HG02678 (cell line): ENCODE results near the gene BMP6.

Experiments
- ATAC-seq: cut with Tn5 transposase; IDR thresholded peaks from one replicate; pipeline ENCODE4 v1.9.1; 2021; ENCODE audit warnings: mild to moderate bottlenecking, moderate library complexity; ENCODE audit not compliant: unreplicated experiment

Gene BMP6

GRCh38 chr6:7719364-7719850 is 6.5 kb upstream of the BMP6 start:
- ATAC-seq = no peak

- no peak for ATAC-seq
Observed at GRCh38 chr6:7720346-7720745, 5.6 kb upstream of the BMP6 start.

- no peak for ATAC-seq
Observed at GRCh38 chr6:7721649-7722048, 4.2 kb upstream of the BMP6 start.

- ATAC-seq = peak; percentile 34
Observed at GRCh38 chr6:7723041-7723447, 2.9 kb upstream of the BMP6 start.

- no peak for ATAC-seq
Observed at GRCh38 chr6:7723554-7723953, 2.3 kb upstream of the BMP6 start.

GRCh38 chr6:7725412-7725811 is 487 bp upstream of the BMP6 start:
- ATAC-seq = no peak

GRCh38 chr6:7726416-7727085 is 652 bp downstream of the BMP6 start:
- peak; percentile 23 for ATAC-seq

- no peak for ATAC-seq
Observed at GRCh38 chr6:7727086-7727945, 1.4 kb downstream of the BMP6 start.

- no peak for ATAC-seq
Observed at GRCh38 chr6:7727946-7728854, 2.3 kb downstream of the BMP6 start.

GRCh38 chr6:7728855-7729590 is 3.1 kb downstream of the BMP6 start:
- ATAC-seq = no peak

- ATAC-seq = no peak
Observed at GRCh38 chr6:7730001-7730783, 4.3 kb downstream of the BMP6 start.

GRCh38 chr6:7730784-7731227 is 4.9 kb downstream of the BMP6 start:
- ATAC-seq = no peak

GRCh38 chr6:7731294-7731693 is 5.4 kb downstream of the BMP6 start:
- ATAC-seq = no peak

- no peak for ATAC-seq
Observed at GRCh38 chr6:7732228-7732627, 6.3 kb downstream of the BMP6 start.

GRCh38 chr6:7734707-7735383 is 8.9 kb downstream of the BMP6 start:
- ATAC-seq = no peak

- ATAC-seq = no peak
Observed at GRCh38 chr6:7737106-7737505, 11.2 kb downstream of the BMP6 start.

- ATAC-seq = no peak
Observed at GRCh38 chr6:7737867-7738266, 12.0 kb downstream of the BMP6 start.

GRCh38 chr6:7742223-7742785 is 16.4 kb downstream of the BMP6 start:
- no peak for ATAC-seq

GRCh38 chr6:7745942-7746341 is 20.0 kb downstream of the BMP6 start:
- no peak for ATAC-seq
